ENCODE results near the gene PTPRN2. TPM values are rescaled to one million over a fixed set of nuclear protein-coding genes. Genes with fewer than 3 reads are reported as not detected.
"Not testable (repeated sequence)": the region's sequence is repeated elsewhere in the genome, so short reads cannot be mapped to it uniquely, and the experiment has no call there.

Gene PTPRN2
- total RNA-seq, 1 experiment from 2014 or later, result 2.9 TPM

GRCh38 chr7:158176561-158177173 is 411.0 kb downstream of the PTPRN2 start:
- DNase-seq (ENCODE audit: extremely low read depth, low read depth), result no peak

- no peak for DNase-seq (ENCODE audit: extremely low read depth, low read depth)
Measured at GRCh38 chr7:158175779-158176178, 411.8 kb downstream of the PTPRN2 start.

DNA sequence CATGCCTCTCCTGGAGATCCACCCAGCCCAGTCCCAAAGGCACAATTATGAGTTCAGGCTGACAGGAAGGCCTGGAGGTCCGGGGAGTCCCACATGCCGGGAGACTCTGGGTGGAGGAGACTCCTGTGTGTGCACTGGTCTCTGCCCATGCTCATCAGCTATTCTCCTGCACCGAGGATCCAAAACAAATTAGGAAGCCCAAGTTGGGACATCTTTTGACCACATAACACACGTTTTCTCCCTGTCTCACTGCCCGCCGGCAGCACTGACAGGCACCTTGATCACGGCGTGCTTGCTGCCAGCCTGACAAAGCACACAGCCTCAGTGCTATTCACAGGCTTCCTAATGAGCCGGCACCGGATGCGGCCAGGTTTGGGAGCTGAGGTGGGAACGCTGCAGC is 412.7 kb downstream of the PTPRN2 start:
- DNase-seq (ENCODE audit: extremely low read depth, low read depth), result no peak

DNA sequence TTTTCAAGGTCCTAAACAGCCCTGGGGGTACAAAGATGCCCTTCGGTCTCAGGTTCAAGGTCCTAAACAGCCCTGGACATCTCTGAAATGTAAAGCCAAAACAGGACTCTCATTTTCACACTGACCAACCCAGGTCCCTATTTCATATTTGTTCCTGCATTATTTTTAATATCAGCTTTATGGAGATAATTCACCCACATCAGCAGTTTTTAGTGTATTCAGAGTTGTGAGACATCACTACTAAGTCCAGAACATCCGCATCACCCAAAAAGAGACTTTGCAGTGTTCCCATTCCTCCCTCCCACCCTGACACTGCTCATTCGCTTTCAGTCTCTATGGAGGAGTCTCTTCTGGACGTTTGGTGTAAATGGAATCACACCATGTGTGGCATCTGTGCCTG is 420.2 kb downstream of the PTPRN2 start:
- DNase-seq (ENCODE audit: extremely low read depth, low read depth), result no peak

DNA sequence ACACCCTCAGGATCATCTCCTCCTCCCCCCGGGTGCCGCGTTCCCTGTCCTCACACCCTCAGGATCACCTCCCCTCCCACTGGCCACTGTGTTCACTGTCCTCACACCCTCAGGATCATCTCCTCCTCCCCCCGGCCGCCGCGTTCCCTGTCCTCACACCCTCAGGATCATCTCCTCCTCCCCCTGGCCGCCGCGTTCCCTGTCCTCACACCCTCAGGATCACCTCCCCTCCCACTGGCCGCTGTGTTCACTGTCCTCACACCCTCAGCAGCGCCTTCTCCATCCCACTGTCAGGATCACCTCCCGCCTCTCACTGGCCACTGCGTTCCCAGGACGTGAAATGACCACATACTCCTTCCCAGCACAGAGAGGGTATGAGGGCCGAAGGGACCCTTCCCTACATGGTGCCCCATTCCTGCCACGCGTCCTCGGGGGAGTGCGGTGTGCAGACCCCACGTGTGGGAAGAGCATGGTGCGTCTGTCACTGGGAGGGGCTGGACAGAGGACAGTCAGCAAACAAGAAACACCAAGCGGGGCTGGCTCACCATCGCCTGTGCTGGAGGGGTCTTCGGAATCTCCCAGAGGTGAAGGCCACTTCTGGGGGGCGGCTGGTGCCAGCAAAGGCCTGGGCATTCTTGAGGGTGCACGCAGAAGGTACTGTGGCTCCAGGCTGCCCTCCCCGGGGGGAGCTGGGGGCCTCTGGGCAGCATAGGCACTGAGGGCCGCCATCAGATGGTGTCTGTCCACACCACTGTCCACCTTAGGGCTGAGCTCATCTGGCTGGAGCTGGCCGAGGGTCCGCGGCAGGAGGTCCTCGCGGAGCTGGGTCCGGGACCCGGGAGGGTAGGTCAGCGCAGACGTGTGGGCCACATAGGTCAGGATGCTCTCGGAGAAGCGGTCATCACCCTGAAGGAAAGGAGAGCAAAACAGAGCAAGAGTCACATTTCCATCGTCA is 421.0 kb downstream of the PTPRN2 start:
- no peak for DNase-seq (ENCODE audit: extremely low read depth, low read depth)

DNA sequence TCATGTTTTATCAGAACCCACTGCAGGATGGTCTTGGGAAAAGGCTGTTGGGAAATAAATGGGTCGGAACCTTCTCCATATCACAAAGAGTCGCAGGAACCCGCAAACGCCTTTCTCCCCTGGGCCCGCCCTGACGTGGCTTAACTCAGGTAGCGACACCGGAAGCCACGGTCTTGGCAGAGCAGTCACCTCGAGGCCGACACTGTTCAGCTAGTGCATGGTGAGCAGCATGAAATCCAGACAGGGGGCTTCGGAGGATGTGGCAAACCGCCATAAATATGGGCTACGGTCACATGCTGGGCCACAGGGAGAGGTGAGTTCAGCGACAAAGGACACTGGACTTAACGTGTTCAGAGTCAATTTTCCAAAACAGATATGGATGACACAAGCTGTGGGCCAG is 421.9 kb downstream of the PTPRN2 start:
- no peak for DNase-seq (ENCODE audit: extremely low read depth, low read depth)

- DNase-seq (ENCODE audit: extremely low read depth, low read depth), result no peak
Measured at GRCh38 chr7:158164101-158165095, 423.2 kb downstream of the PTPRN2 start.

DNA sequence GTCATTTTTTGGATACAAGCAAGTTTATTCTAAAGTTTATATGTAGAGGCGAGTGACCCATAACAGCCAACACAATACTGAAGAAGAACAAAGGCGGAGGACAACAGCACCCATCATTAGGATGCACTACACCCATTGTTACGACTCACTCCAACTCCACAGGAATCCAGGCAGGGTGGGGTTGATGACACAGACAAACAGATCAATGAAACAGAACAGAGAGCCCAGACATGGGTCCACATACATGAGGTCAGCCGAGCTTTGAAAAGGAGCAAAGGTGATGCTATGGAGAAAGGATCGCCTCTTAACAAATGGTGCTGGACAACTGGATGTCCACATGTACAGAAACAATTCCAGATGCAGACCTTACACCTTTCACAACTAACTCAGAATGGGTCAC is 426.4 kb downstream of the PTPRN2 start:
- DNase-seq (ENCODE audit: extremely low read depth, low read depth), result no peak

GRCh38 chr7:158160199-158160598 is 427.4 kb downstream of the PTPRN2 start:
- no peak for DNase-seq (ENCODE audit: extremely low read depth, low read depth)

DNA sequence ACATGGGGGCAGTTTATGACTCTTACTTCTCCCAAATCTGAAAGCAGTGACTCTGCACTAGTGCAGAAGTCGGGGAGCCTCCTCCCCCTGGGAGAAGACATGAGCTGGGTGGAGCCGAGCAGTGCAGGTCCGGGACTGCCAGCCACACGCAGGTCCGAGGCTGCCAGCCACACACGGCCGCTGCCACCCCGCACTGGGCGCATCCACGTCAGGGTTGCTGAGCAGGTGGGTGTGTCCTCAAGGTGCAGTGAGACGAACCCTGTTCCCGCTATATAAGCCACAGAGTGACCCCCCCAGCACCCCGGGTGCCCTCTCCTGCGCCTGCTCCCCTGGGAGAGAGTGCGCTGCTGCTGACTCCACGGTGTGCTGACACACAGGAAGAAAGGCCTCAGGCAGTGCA is 430.2 kb downstream of the PTPRN2 start:
- no peak for DNase-seq (ENCODE audit: extremely low read depth, low read depth)

DNA sequence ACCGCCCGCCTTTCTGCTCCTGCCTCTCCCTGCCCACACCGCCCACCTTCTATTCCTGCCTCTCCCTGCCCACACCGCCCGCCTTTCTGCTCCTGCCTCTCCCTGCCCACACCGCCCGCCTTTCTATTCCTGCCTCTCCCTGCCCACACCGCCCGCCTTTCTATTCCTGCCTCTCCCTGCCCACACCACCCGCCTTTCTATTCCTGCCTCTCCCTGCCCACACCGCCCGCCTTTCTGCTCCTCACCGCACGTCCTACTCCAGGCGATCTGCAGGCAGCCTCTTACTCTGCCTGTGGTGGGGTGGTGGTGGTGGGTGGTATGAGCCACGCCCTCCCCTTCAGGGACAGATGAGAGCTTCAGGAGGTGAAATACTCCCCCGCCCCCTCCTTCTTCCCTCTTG is 436.4 kb downstream of the PTPRN2 start:
- not testable (repeated sequence) for DNase-seq (ENCODE audit: extremely low read depth, low read depth)

DNA sequence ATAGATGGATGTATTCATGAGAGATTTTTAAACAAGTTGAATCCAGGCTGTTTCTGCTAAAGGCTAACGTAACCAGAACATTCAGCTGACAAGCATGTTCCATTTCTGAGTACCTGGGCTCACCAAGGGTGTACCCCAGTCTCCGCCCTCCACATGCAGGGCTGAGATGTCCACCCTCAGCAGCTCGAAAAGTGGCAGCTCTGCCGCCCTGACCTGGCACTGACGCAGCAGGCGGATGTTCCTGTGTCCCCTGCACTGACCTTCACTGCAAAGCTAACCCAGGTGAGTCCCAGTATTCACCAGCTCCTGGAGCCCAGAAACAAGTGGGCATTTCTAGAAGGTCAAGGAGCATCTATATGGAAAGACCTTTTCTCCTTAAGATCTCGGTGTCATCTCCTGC is 437.4 kb downstream of the PTPRN2 start:
- no peak for DNase-seq (ENCODE audit: extremely low read depth, low read depth)

DNA sequence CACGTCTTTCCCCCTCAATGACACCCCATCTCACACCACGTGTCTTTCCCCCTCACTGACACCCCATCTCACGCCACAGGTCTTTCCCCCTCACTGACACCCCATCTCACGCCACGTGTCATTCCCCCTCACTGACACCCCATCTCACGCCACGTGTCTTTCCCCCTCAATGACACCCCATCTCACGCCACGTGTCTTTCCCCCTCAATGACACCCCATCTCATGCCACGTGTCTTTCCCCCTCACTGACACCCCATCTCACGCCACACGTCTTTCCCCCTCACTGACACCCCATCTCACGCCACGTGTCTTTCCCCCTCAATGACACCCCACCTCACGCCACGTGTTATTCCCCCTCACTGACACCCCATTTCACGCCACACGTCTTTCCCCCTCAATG is 440.2 kb downstream of the PTPRN2 start:
- DNase-seq (ENCODE audit: extremely low read depth, low read depth), result not testable (repeated sequence)

GRCh38 chr7:158145370-158145769 is 442.3 kb downstream of the PTPRN2 start:
- no peak for DNase-seq (ENCODE audit: extremely low read depth, low read depth)

GRCh38 chr7:158143196-158144120 is 444.2 kb downstream of the PTPRN2 start:
- no peak for DNase-seq (ENCODE audit: extremely low read depth, low read depth)

- no peak for DNase-seq (ENCODE audit: extremely low read depth, low read depth)
Measured at GRCh38 chr7:158142657-158143056, 445.0 kb downstream of the PTPRN2 start.

DNA sequence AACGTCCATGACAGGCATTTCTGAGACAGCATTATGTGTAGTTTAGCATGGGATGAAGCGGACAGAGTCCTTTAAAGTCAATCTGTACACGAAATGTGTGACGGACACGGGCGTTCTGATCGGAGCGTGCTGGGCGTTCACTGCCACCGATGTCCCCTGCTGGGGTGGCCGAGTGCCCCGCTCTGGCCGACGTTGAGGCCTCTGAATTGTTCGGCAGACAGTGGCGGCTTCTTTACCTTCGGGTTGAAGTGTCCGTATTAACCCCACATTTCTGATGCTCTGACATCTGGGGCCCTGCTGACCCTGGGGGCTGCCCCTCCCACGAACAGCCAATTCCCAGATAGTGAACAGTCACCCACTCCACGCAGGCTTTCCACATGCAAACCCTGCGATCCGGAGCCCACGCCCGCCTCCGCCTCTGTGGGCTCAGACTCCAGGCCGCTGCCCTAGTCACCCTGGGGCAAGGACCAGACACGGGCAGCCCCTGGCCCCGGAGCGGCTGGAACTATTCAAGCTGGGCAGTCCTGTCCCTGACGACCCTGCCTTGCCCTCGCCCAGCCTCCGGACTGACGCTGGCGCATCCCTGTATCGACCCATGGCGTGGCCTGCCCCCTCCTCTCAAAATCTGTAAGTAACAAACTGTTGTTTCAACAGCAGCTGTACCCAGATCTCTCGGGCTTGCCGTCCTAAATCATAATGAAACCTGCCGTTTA is 445.7 kb downstream of the PTPRN2 start:
- DNase-seq (ENCODE audit: extremely low read depth, low read depth), result no peak

DNA sequence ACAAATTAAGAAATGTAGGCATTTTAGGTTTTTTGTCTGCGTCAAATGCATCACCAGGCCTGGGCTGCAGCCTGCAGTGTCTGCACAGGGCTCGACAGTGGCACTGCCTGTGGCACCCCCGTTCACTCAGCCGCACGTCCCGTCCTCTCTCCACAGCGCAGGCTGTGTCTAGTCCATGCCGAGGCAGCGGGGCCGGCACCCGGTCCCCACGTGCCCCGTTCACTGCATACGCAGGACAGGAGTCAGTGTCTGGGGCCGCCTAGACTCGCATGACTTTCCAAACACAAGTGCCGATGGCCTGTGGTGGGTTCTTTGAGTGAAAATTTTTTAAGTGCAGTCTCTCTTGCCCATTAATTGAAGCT is 446.4 kb downstream of the PTPRN2 start:
- no peak for DNase-seq (ENCODE audit: extremely low read depth, low read depth)

DNA sequence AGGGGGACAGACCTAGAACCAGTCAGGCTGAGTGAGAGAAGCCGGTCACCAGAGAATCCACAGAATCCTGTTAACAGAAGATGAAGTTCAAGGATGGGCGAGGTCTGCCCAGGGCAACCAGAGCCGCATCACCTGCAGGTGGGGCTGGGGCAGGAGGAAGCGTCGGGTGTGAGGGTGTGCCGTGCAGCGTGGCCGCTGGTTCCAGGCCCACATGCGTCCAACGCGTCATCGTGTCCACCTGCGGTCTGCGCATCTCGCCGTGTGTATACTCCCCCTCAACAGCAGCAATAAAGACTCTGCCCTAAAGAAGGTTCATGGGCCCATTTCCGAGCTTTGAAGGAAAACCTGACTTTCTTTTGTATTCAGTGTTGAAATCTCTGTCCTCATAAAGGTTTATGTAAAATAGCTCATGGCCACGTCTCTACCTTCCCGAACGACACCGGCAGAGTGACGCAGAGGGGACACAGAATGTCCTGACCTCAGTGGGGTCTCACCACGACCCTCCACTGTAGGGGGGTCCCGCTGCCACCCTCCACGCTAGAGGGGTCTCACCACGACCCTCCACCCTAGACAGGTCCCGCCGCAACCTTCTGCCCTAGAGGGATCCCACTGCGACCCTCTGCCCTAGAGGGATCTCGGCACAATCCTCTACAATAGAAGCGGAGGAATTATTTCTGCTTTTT is 446.9 kb downstream of the PTPRN2 start:
- no peak for DNase-seq (ENCODE audit: extremely low read depth, low read depth)

Data from NCI-H460 (cell line).